ENCODE results near the gene AGPAT3.

- TF ChIP-seq CTCF (IDR thresholded peaks at IDR 0.05) (no peak), POLR2A (IDR thresholded peaks at IDR 0.05) (no peak)
Measured at GRCh38 chr21:44018813-44019567, 154.0 kb downstream of the AGPAT3 start.
